GM19328 (cell line): Measurements from ENCODE around the gene CALY.

Experiments used
- ATAC-seq: cut with Tn5 transposase; IDR thresholded peaks from one replicate; pipeline ENCODE4 v1.9.1; 2021; ENCODE audit warnings: mild to moderate bottlenecking, moderate library complexity; ENCODE audit not compliant: unreplicated experiment

The CALY gene

GRCh38 chr10:133292919-133293809 lies 43.5 kb downstream of the CALY start:
- ATAC-seq: no peak

- ATAC-seq: no peak
These were observed 46.9 kb downstream of the CALY start for GRCh38 chr10:133289761-133290160.

GRCh38 chr10:133287832-133288500 lies 48.7 kb downstream of the CALY start:
- ATAC-seq: no peak

- no peak for ATAC-seq
These were observed 50.3 kb downstream of the CALY start for GRCh38 chr10:133286366-133286765.

- no peak for ATAC-seq
These were observed 51.5 kb downstream of the CALY start for GRCh38 chr10:133285217-133285616.

GRCh38 chr10:133283931-133284330 lies 52.8 kb downstream of the CALY start:
- no peak for ATAC-seq

GRCh38 chr10:133282846-133283390 lies 53.8 kb downstream of the CALY start:
- ATAC-seq: no peak

- ATAC-seq: no peak
These were observed 54.9 kb downstream of the CALY start for GRCh38 chr10:133281628-133282372.

GRCh38 chr10:133281084-133281483 lies 55.6 kb downstream of the CALY start:
- no peak for ATAC-seq

GRCh38 chr10:133280391-133281059 lies 56.2 kb downstream of the CALY start:
- no peak for ATAC-seq

- no peak for ATAC-seq
These were observed 57.1 kb downstream of the CALY start for GRCh38 chr10:133279326-133280226.

GRCh38 chr10:133278577-133279265 lies 58.0 kb downstream of the CALY start:
- ATAC-seq: peak; percentile 36

GRCh38 chr10:133277993-133278576 lies 58.6 kb downstream of the CALY start:
- no peak for ATAC-seq

- no peak for ATAC-seq
These were observed 59.3 kb downstream of the CALY start for GRCh38 chr10:133277277-133277992.

- peak; percentile 54 for ATAC-seq
These were observed 60.1 kb downstream of the CALY start, which contains the start of gene ADAM8 for GRCh38 chr10:133276435-133277201. Gene ADAM8 (minus strand): TSS chr10:133276868. CDS start chr10:133276817, 51 bp downstream.

GRCh38 chr10:133276100-133276434 lies 60.6 kb downstream of the CALY start:
- no peak for ATAC-seq

- ATAC-seq: no peak
These were observed 61.0 kb downstream of the CALY start for GRCh38 chr10:133275684-133276092.
